GM18951 (cell line): Measurements from ENCODE around the gene ANKLE1.
"Not testable (repeated sequence)": the region's sequence is repeated elsewhere in the genome, so short reads cannot be mapped to it uniquely, and the experiment has no call there.

ENCODE experiments used
- POLR2A ChIP-seq: IDR thresholded peaks from 4 replicates; pipeline ENCODE4 v1.6.1; 2011; ENCODE audit warnings: mild to moderate bottlenecking; ENCODE audit not compliant: insufficient read length, insufficient read depth; ENCODE audit errors: extremely low read depth
- in situ Hi-C: fragments of 300-500 bp; cut with MboI; formaldehyde crosslinking; loops from one replicate; pipeline ENCODE4 v1.12.0; 2022; ENCODE audit warnings: low sequenced_read_pairs, mixed read lengths, inconsistent platforms; ENCODE audit not compliant: unreplicated experiment

Gene ANKLE1

DNA sequence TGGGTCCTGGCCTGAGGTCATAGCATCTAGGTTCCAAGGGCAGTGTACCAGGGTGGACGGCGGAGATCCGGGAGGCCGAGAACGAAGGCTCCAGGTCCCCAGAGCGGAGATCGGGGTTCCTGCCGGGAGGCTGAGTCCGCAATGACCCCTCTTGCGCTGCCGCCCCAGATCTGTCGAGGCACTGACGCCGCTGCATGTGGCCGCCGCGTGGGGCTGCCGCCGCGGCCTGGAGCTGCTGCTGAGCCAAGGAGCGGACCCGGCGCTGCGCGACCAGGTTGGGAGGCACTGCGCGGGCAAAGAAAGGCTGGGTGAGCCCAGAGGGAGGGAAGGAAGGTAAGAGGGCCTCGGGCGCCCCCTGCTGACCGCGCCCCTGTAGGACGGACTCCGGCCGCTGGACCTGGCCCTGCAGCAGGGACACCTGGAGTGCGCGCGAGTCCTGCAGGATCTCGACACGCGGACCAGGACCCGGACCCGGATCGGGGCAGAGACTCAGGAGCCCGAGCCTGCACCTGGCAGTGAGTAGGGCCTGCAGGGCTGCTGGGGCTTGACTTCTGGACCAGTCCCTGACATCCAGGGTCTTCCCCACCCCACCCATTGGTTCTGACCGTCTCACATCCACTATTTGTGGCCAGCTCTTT is 906 bp downstream of the ANKLE1 start:
- peak; percentile 44 for TF ChIP-seq POLR2A
- in situ Hi-C loops, result no loop called here

DNA sequence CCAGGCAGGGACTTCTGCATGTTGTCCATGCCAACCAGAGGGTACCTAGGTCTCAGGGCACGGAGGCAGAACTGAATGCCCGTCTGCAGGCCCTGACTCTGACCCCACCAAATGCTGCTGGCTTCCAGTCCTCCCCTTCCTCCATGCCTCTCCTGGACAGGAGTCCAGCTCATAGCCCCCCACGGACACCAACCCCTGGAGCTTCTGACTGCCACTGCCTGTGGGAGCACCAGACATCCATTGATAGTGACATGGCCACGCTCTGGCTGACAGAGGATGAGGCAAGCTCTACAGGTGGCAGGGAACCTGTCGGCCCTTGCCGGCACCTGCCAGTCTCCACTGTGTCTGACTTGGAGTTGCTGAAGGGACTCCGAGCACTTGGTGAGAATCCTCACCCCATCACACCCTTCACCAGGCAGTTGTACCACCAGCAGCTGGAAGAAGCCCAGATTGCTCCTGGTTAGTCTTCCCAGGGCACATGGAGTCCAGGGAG is 1.8 kb downstream of the ANKLE1 start:
- no peak for TF ChIP-seq POLR2A
- in situ Hi-C loops, result no loop called here

DNA sequence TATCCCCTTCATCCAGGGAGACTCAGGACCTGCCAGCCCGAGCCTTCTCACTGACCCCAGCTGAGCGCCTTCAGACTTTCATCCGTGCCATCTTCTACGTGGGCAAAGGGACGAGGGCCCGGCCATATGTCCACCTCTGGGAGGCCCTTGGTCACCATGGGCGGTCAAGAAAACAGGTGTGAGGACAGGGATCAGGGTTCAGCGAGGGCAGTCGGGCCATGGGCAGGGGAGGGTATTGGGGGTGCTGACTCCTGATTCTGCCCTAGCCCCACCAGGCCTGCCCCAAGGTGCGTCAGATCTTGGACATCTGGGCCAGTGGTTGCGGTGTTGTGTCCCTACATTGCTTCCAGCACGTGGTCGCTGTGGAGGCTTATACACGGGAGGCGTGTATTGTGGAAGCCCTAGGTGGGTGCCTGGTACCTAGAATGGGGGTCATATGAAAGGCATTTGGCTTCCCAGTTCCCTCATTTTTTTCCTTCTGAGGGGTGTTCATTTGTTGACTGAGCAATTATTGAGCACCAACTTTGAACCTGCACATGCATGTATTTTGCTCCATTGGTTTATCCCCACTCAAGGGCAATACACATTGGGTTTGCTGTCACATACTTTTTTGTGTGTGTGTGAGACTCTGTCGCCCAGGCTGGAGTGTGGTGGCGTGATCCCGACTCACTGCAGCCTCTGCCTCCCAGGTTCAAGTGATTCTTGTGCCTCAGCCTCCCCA is 3.9 kb downstream of the ANKLE1 start:
- TF ChIP-seq POLR2A, result no peak
- in situ Hi-C loops, result no loop called here

DNA sequence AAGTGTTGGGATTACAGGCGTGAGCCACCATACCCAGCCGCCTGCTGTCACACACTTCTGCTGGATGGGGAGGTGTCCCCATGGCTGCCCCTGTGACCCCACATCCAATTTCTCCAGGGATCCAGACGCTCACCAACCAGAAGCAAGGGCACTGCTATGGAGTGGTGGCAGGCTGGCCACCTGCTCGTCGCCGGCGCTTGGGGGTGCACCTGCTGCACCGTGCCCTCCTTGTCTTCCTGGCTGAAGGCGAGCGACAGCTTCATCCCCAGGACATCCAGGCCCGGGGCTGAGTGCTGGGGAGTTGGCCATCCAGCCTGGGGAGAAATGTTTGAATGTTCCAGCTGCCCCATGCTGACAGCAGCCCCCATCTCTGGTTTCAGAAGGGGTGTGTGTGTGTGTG is 4.6 kb downstream of the ANKLE1 start:
- in situ Hi-C loops, result no loop called here
- TF ChIP-seq POLR2A, result no peak

DNA sequence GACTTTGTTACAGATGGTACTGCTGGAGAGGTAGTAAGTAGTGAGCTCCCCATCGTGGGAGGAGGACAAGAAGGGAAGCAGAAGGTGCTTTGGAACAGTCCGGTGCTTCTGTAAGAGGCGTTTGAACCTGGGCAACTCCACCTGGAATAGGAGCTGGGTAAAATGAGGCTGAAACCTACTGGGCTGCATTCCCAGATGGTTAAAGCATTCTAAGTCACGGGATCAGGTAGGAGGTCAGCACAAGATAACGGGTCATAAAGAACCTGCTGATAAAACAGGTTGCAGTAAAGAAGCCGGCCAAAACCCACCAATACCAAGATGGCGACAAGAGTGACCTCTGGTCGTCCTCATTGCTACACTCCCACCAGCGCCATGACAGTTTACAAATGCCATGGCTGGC is 5.1 kb downstream of the ANKLE1 start:
- in situ Hi-C loops, result no loop called here
- no peak for TF ChIP-seq POLR2A

DNA sequence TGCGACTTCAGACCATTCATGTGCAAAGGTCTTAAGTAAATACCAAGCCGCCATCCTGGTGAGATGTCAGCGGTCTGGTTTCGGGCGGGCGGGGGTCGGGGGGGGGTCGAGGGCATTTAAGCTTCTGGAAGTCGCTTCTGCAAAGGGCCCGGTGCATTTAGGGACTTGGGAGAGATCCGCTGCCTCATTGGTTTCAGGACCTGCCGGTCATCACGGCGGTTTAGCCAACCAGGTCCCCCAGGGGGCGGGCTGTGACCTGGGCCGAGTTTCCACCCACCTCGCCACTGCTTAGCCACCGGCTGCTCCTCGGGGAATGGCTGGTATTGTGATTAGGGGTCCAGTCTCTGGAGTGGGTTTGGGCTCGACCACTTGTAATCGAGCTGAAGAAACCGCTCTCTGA is 7.8 kb downstream of the ANKLE1 start:
- in situ Hi-C loops, result no loop called here
- no peak for TF ChIP-seq POLR2A

DNA sequence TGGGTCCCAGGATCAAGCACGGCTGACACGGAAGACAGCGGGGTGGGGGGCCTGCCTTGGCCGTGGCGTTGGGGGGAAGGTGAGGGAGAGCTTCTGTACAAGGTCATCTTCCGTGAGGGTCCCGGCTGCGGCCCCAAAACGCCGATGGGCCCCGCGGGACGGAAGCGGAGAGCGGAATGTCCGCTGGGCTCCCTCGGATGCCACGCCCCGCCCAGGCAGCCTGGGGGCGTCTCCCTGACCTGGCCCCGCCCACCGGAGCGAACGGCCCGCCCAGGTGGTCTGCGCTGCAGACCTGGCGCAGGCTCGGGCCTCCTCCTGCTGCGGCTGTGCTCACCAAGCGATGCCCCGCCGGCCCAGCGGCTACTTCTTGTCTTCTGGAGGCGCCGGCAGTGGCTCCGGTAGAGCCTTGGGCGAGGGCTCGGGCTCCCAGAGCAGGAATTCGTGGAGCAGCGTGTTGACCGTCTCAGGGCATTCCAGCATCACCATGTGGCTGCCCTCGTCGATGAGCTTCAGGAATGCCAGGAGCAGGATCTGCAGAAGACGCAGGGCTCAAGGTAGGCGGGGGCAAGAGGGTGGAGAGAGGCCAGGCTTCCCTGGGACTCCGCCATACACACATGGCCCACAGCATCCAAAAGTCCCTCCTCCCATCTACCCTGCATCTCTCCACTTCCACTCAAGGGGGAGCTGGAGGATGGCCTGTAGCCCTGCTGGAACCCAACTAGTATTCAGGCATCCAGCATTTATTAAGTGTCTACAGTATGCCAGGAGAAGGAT is 10.8 kb downstream of the ANKLE1 start:
- in situ Hi-C loops, result no loop called here
- peak; percentile 69 for TF ChIP-seq POLR2A

DNA sequence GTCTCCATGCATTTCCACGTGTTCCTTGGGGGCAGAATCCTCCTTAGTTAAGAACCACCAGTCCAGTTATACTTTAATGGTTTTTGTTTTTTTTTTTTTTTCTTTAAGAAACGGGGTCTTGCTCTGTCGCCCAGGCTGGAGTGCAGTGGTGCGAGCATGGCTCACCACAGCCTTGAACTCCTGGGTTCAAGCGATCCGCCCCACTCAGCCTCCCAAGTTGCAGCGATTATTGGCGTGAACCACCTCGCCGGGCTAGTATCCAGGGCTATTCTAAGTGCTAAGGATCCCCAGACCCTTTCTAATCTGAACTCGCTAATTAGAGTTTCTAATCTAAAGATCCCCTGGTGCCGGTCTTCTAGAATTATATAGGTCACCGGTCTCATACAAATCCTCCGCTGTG is 11.9 kb downstream of the ANKLE1 start:
- TF ChIP-seq POLR2A, result no peak

DNA sequence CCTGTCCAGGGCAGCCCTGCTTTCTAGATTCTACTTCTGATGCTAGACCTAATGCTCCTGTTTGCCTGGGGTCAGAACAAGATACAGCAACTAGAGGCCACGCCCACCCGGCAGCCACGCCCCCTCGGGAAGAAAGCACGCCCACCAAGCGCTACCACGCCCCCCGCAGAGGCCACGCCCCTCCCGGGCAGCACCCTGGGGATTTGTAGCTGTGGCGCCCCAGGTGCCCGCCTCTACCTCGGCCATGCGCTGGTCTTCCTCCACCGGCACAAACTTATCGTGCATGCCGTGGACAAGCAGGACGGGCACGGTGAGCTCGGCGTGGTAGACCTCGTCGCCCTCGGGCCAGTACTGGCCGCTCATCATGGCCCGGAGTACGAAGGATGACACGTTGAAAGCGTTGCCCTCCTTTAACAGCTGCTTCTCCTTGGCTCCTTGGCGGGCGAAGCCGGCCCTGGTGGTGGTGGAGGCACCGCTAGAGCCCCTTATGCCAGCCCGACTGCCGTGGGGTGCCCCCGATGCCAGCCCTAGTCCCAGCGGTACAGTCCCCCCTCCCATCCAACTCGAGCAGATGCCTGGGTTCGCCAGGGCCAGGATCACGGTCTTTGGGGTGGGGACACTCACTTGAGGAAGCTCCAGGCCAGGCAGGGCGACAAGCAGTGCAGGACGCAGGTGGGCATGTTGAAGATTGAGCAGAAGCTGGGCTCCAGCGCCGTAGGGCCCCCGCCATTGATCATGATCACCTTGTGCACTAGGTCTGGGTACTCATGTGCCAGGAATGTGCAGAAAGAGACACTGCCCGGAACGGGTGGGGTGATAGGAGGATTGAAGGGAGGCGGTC is 12.6 kb downstream of the ANKLE1 start:
- in situ Hi-C loops, result no loop called here
- no peak for TF ChIP-seq POLR2A

More for the DNA sequence above, 11.9 kb downstream of the ANKLE1 start:
- in situ Hi-C loops, result no loop called here

DNA sequence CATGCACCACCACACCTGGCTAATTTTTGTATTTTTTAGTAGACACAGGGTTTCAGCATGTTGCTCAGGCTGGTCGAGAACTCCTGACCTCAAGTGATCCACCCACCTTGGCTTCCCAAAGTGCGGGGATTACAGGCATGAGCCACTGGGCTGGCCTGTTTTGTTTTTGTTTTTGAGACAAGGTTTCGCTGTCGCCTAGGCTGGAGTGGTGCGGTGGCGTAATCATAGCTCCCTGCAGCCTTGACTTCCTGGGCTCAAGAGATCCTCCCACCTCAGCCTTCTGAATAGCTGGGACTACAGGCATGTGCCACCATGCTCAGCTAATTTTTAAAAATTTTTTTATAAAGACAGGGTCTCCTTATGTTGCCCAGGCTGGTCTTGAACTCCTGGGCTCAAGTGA is 13.8 kb downstream of the ANKLE1 start:
- in situ Hi-C loops, result not testable (repeated sequence)

DNA sequence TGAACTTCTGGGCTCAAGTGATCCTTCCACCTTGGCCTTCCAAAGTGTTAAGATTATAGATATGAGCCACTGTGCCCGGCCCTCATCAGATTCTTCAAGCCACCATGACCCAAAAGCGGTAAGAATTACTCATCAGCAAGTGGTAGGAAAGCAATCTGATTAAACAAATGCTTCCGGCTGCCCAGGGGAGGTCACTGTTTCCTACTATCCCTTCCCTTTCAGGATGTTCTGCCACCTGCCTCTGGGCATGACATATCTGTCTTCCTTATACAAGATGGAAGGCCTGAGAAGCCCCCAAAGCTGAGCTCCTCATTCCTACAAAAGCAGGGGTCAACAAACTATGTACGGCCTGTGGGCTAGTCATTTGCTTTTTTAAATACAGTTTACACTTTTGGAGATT is 14.6 kb downstream of the ANKLE1 start:
- in situ Hi-C loops, result no loop called here
- TF ChIP-seq POLR2A, result no peak

DNA sequence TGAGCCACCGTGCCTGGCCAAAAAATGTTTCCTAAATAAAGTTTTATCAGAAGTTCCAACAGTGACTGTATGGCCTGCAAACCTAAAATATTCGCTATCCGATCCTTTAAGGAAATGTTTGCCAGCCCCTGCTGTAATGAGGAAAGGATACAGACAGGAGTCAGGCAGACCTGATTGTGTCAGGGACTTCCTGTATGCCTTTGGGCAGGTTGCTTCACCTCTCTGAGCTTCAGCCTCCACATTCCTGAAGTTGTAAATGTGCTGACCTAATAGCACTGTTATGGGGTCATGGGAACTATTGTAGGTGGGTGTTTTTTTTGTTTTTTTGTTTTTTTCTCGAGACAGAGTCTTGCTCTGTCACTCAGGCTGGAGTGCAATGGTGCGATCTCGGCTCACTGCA is 15.3 kb downstream of the ANKLE1 start:
- TF ChIP-seq POLR2A, result no peak
- in situ Hi-C loops, result no loop called here
